ENCODE measurements around the gene SLC37A1.

GRCh38 chr21:42521384-42521783 is 7.7 kb downstream of the SLC37A1 start:
- TF ChIP-seq POLR2A (IDR thresholded peaks at IDR 0.05; ENCODE audit: low read length) (no peak), GATA1 (IDR thresholded peaks at IDR 0.05; ENCODE audit: low read depth, low read length) (no peak)

All from erythroblast (primary cell).